ENCODE results near the gene TLX3. TPM values are rescaled to one million over a fixed set of nuclear protein-coding genes. Genes with fewer than 3 reads are reported as not detected.
"Not testable (repeated sequence)": the region's sequence is repeated elsewhere in the genome, so short reads cannot be mapped to it uniquely, and the experiment has no call there.

Gene TLX3
- total RNA-seq, 4 donors from 2014 or later: not detected

GRCh38 chr5:171342362-171343111, 33.5 kb downstream of the TLX3 start:
- Histone ChIP-seq H3K9me3 (no peaks in the 10 kb centered on the region), H3K36me3 (no peaks in the 10 kb centered on the region), H3K4me1 (no peaks in the 10 kb centered on the region), H3K27ac (no peak overlapping the region), H3K27me3 (no peaks in the 10 kb centered on the region), H3K4me3 (no peak overlapping the region)
- no peak for TF ChIP-seq POLR2A (IDR thresholded peaks at IDR 0.05)
- TF ChIP-seq CTCF (IDR thresholded peaks at IDR 0.05): peak in 4 of 6 experiments; percentile 42 to 68 (median 66)
- peak in 1 of 3 donors; percentile 66 for DNase-seq

- Histone ChIP-seq H3K36me3 (no peaks in the 10 kb centered on the region), H3K27me3 (no peaks in the 10 kb centered on the region), H3K4me3 (no peak overlapping the region), H3K4me1 (no peaks in the 10 kb centered on the region), H3K27ac (no peak overlapping the region), H3K9me3 (no peaks in the 10 kb centered on the region)
- TF ChIP-seq CTCF (IDR thresholded peaks at IDR 0.05) (no peak), POLR2A (IDR thresholded peaks at IDR 0.05) (no peak)
- DNase-seq: no peak
Measured at GRCh38 chr5:171344936-171345608, 36.0 kb downstream of the TLX3 start.

- Histone ChIP-seq H3K4me1 (no peaks in the 10 kb centered on the region), H3K36me3 (no peaks in the 10 kb centered on the region), H3K27ac (no peak overlapping the region), H3K9me3 (no peaks in the 10 kb centered on the region), H3K27me3 (no peaks in the 10 kb centered on the region), H3K4me3 (no peak overlapping the region)
- DNase-seq: no peak
- TF ChIP-seq POLR2A (IDR thresholded peaks at IDR 0.05) (no peak), CTCF (IDR thresholded peaks at IDR 0.05) (no peak)
Measured at GRCh38 chr5:171351536-171352073, 42.6 kb downstream of the TLX3 start.

GRCh38 chr5:171355302-171355724, 46.3 kb downstream of the TLX3 start:
- H3K27ac ChIP-seq: no peak overlapping the region
- TF ChIP-seq POLR2A (IDR thresholded peaks at IDR 0.05) (no peak), CTCF (IDR thresholded peaks at IDR 0.05) (no peak)
- H3K4me1 ChIP-seq: no peaks in the 10 kb centered on the region
- no peaks in the 10 kb centered on the region for H3K27me3 ChIP-seq
- H3K36me3 ChIP-seq: no peaks in the 10 kb centered on the region
- H3K9me3 ChIP-seq: no peaks in the 10 kb centered on the region
- DNase-seq: no peak
- no peak overlapping the region for H3K4me3 ChIP-seq

GRCh38 chr5:171357843-171358242, 48.8 kb downstream of the TLX3 start:
- DNase-seq: no peak

GRCh38 chr5:171361151-171361550, 52.1 kb downstream of the TLX3 start:
- not testable (repeated sequence) for H3K9me3 ChIP-seq, H3K4me1 ChIP-seq, H3K27ac ChIP-seq, DNase-seq, H3K4me3 ChIP-seq, H3K36me3 ChIP-seq, H3K27me3 ChIP-seq

More at GRCh38 chr5:171357843-171358242, 48.8 kb downstream of the TLX3 start:
- Histone ChIP-seq H3K9me3 (no peaks in the 10 kb centered on the region), H3K27ac (no peak overlapping the region), H3K27me3 (no peaks in the 10 kb centered on the region), H3K4me1 (no peaks in the 10 kb centered on the region), H3K36me3 (no peaks in the 10 kb centered on the region), H3K4me3 (no peak overlapping the region)
- no peak for TF ChIP-seq POLR2A (IDR thresholded peaks at IDR 0.05)

Small RNAs within 50 kb of the gene (small RNA-seq; reads per million reads assigned to genes)
- gene AC091980.1 (0 reads per million in 2 donors), gene RN7SL339P (0 reads per million in 2 donors)

Other genes with a start within 250 kb of the TLX3 start
- gene NPM1, start 78.6 kb downstream of the TLX3 start, total RNA-seq: 100 to 1,000 TPM; 167 to 468 (median 197) TPM
- gene FGF18, start 110.4 kb downstream of the TLX3 start, total RNA-seq: under 1 TPM in 1 of 4 donors, not detected in 3; 0.53 TPM